ENCODE measurements around the gene GFRA4.

The GFRA4 gene

GRCh38 chr20:3621111-3621510 is 42.1 kb downstream of the GFRA4 start:
- CTCF ChIA-PET, result interaction anchor here (0.5 kb wide), 1 partner anchor 47 kb away, joined by 3 read pairs; no protein-coding TSS in a partner anchor
- POLR2A ChIA-PET, result no interaction called here

GRCh38 chr20:3616250-3616649 is 46.9 kb downstream of the GFRA4 start:
- CTCF ChIA-PET, result no interaction called here
- TF ChIP-seq OSR2 (tag by site-specific recombination; IDR thresholded peaks at IDR 0.05) (no peak), ZSCAN30 (tag by site-specific recombination; IDR thresholded peaks at IDR 0.05) (no peak), ZBTB11 (tag by site-specific recombination; conservative IDR thresholded peaks at IDR 0.05; ENCODE audit: low read depth) (no peak), BCL6B (tag by site-specific recombination; IDR thresholded peaks at IDR 0.05) (no peak), ZNF621 (tag by site-specific recombination; IDR thresholded peaks at IDR 0.05) (no peak), ZNF211 (tag by site-specific recombination; IDR thresholded peaks at IDR 0.05; ENCODE audit: low read depth) (no peak), ZNF600 (tag by site-specific recombination; IDR thresholded peaks at IDR 0.05) (no peak), ZNF132 (tag by site-specific recombination; IDR thresholded peaks at IDR 0.05; ENCODE audit: borderline replicate concordance) (no peak), ZNF529 (tag by site-specific recombination; IDR thresholded peaks at IDR 0.05; ENCODE audit: insufficient replicate concordance) (no peak), ZSCAN4 (tag by site-specific recombination; IDR thresholded peaks at IDR 0.05) (no peak)

More at GRCh38 chr20:3621111-3621510, 42.1 kb downstream of the GFRA4 start:
- no peaks in the 10 kb centered on the region for H3K9me3 ChIP-seq (ENCODE audit: control insufficient read depth, insufficient read depth, low read depth, low read length)
- no peak overlapping the region for H3K4me3 ChIP-seq (ENCODE audit: low read depth, low read length)
- H3K27ac ChIP-seq (ENCODE audit: extremely low read depth, low read depth, low read length), result no peak overlapping the region
- TF ChIP-seq ZNF423 (tag by site-specific recombination; IDR thresholded peaks at IDR 0.05) (no peak), ZNF560 (tag by site-specific recombination; IDR thresholded peaks at IDR 0.05; ENCODE audit: borderline replicate concordance) (no peak), ZBTB10 (tag by site-specific recombination; IDR thresholded peaks at IDR 0.05) (no peak), ZNF473 (tag by site-specific recombination; IDR thresholded peaks at IDR 0.05) (no peak), ZNF391 (tag by site-specific recombination; IDR thresholded peaks at IDR 0.05; ENCODE audit: borderline replicate concordance, low read depth) (no peak), ZNF521 (tag by site-specific recombination; IDR thresholded peaks at IDR 0.05) (no peak), ZXDB (tag by site-specific recombination; IDR thresholded peaks at IDR 0.05) (no peak), SP2 (tag by site-specific recombination; IDR thresholded peaks at IDR 0.05) (no peak), ZSCAN4 (tag by site-specific recombination; IDR thresholded peaks at IDR 0.05) (no peak), ZNF529 (tag by site-specific recombination; IDR thresholded peaks at IDR 0.05; ENCODE audit: insufficient replicate concordance) (no peak), ZNF433 (tag by site-specific recombination; IDR thresholded peaks at IDR 0.05; ENCODE audit: low read depth) (no peak), YY1 (tag by site-specific recombination; IDR thresholded peaks at IDR 0.05) (no peak), ZNF155 (tag by site-specific recombination; IDR thresholded peaks at IDR 0.05) (no peak), ELK4 (IDR thresholded peaks at IDR 0.05; ENCODE audit: borderline replicate concordance, low read depth, low read length) (no peak), ZNF37A (tag by site-specific recombination; IDR thresholded peaks at IDR 0.05) (no peak), GLIS2 (tag by site-specific recombination; IDR thresholded peaks at IDR 0.05) (no peak), ZNF621 (tag by site-specific recombination; IDR thresholded peaks at IDR 0.05) (no peak), ZFHX2 (tag by site-specific recombination; conservative IDR thresholded peaks at IDR 0.05) (no peak), ZNF768 (tag by site-specific recombination; IDR thresholded peaks at IDR 0.05) (no peak), ZNF585B (tag by site-specific recombination; IDR thresholded peaks at IDR 0.05) (no peak)
- H3K36me3 ChIP-seq (ENCODE audit: control insufficient read depth in 2 of 2, insufficient read depth in 1 of 2, low read length in 2 of 2), result no peaks in the 10 kb centered on the region
- peaks cover 7% of the 10 kb centered on the region for H3K4me1 ChIP-seq (ENCODE audit: control insufficient read depth, insufficient read depth, low read length)

More at GRCh38 chr20:3616250-3616649, 46.9 kb downstream of the GFRA4 start:
- Histone ChIP-seq H3K36me3 (ENCODE audit: control insufficient read depth in 2 of 2, insufficient read depth in 1 of 2, low read length in 2 of 2) (no peaks in the 10 kb centered on the region), H3K27ac (ENCODE audit: extremely low read depth, low read depth, low read length) (no peak overlapping the region), H3K4me1 (ENCODE audit: control insufficient read depth, insufficient read depth, low read length) (peaks cover 13% of the 10 kb centered on the region), H3K9me3 (ENCODE audit: control insufficient read depth, insufficient read depth, low read depth, low read length) (no peaks in the 10 kb centered on the region), H3K4me3 (ENCODE audit: low read depth, low read length) (no peak overlapping the region)
- POLR2A ChIA-PET, result interaction anchor here (0.7 kb wide), 1 partner anchor 351 kb away, joined by 3 read pairs; no protein-coding TSS in a partner anchor
